GM23248 (cell line): ENCODE results near the gene BARHL2.

ENCODE experiments used
- EZH2 ChIP-seq: fragments of 200-600 bp; sonication (generic); IDR thresholded peaks from 2 replicates; pipeline ENCODE4 v1.6.1; 2018; ENCODE audit warnings: antibody characterized with exemption, mild to moderate bottlenecking; ENCODE audit not compliant: insufficient read depth, poor library complexity, severe bottlenecking
- EZH2phosphoT487 ChIP-seq: fragments of 200-600 bp; sonication (generic); IDR thresholded peaks from 2 replicates; pipeline ENCODE4 v1.6.1; 2018; ENCODE audit warnings: antibody characterized with exemption, moderate library complexity, mild to moderate bottlenecking, low read depth; ENCODE audit not compliant: insufficient read depth

- TF ChIP-seq EZH2 (peak; percentile 96), EZH2phosphoT487 (0 out of 2 replicates have a peak, but pooled peaks have one; percentile 24)
Measured at GRCh38 chr1:90724361-90724760, 7.3 kb upstream of the BARHL2 start.
